Panc1 (cell line): Measurements from ENCODE around the gene RALGAPB. TPM values are rescaled to one million over a fixed set of nuclear protein-coding genes. Genes with fewer than 3 reads are reported as not detected.

Experiments
- ATAC-seq: fragments of 200-7000 bp; cut with Tn5 transposase; 2 replicates; pipeline ENCODE4 v1.9.1; 2020; ENCODE audit warnings: mild to moderate bottlenecking, moderate library complexity
- BruUV-seq: library from RNA; stranded (reverse); fragments of 400-500 nt; replicated peaks from 2 replicates; lab custom pipeline; 2021; lab: Mats Ljungman, UMichigan
- CTCF ChIA-PET: fragments of 300-600 bp; sonication (Branson Sonifier 250); formaldehyde crosslinking; loops from one replicate; lab custom pipeline; 2022; ENCODE audit warnings: antibody characterized with exemption; lab: Charles Lee
- POLR2A ChIA-PET: fragments of 300-600 bp; sonication (Branson Sonifier 250); formaldehyde crosslinking; loops from one replicate; lab custom pipeline; 2022; ENCODE audit warnings: antibody characterized with exemption; lab: Charles Lee
- DNase-seq: peaks from one replicate; pipeline ENCODE4 v3.0.0-alpha.2; 2010; ENCODE audit warnings: low read depth, low spot score
- H3K27ac ChIP-seq: 2 replicates; pipeline ENCODE4 v1.5.1; 2011; ENCODE audit warnings: mild to moderate bottlenecking, low read length, inconsistent platforms
- H3K27me3 ChIP-seq: fragments of 200-500 bp; sonication (Bioruptor generic); 2 replicates; pipeline ENCODE4 v1.6.0; 2014; ENCODE audit warnings: low read length, inconsistent platforms; ENCODE audit not compliant: control insufficient read depth, insufficient read depth
- H3K36me3 ChIP-seq: fragments of 200-500 bp; sonication (Bioruptor generic); 2 replicates; pipeline ENCODE4 v1.5.1; 2014; ENCODE audit warnings: inconsistent platforms, mild to moderate bottlenecking, low read length, moderate library complexity; ENCODE audit not compliant: control insufficient read depth, insufficient read depth
- H3K4me1 ChIP-seq: 2 replicates; pipeline ENCODE4 v1.5.1; 2011; ENCODE audit warnings: inconsistent platforms, mild to moderate bottlenecking, low read length, moderate library complexity; ENCODE audit not compliant: control insufficient read depth, insufficient read depth
- H3K4me3 ChIP-seq, 2 experiments: 2 replicates each; pipeline ENCODE4 v1.5.1; 2011 to 2012; ENCODE audit warnings: low read depth in 2 of 2, low read length in 2 of 2, mild to moderate bottlenecking in 2 of 2, inconsistent platforms in 1 of 2, moderate library complexity in 1 of 2
- H3K9me3 ChIP-seq: fragments of 200-500 bp; sonication (Bioruptor generic); 2 replicates; pipeline ENCODE4 v1.5.1; 2014; ENCODE audit warnings: low read depth, mild to moderate bottlenecking, inconsistent platforms, low read length, moderate library complexity; ENCODE audit not compliant: control insufficient read depth, insufficient read depth
- POLR2AphosphoS5 ChIP-seq: IDR thresholded peaks from 2 replicates; pipeline ENCODE4 v1.6.1; 2012; ENCODE audit warnings: mild to moderate bottlenecking, low read depth, low read length, moderate library complexity
- SIN3A ChIP-seq: IDR thresholded peaks from 2 replicates; pipeline ENCODE4 v1.6.1; 2012; ENCODE audit warnings: low read depth, mild to moderate bottlenecking, low read length, moderate library complexity, borderline replicate concordance; ENCODE audit not compliant: insufficient read depth
- TCF7L2 ChIP-seq: IDR thresholded peaks from 2 replicates; pipeline ENCODE4 v1.6.1; 2011; ENCODE audit warnings: mild to moderate bottlenecking, low read depth, low read length, inconsistent platforms
- in situ Hi-C: cut with HindIII; loops from 2 replicates; pipeline ENCODE4 v1.10.0; 2016; ENCODE audit warnings: low sequenced_read_pairs, low pct_unique_long_range_greater_than_20kb
- intact Hi-C: fragments of 100-400 bp; cut with micrococcal nuclease; formaldehyde crosslinking; loops from one replicate; pipeline ENCODE4 v1.10.0; 2022; ENCODE audit not compliant: unreplicated experiment
- total RNA-seq: library from RNA; stranded (reverse); gene quantifications from one replicate; pipeline ENCODE4 v1.2.1, GENCODE V29; 2021; ENCODE audit not compliant: unreplicated experiment
- TF ChIP-seq, protein P1 (sequence below): fragments of 450-650 bp; IDR thresholded peaks from 2 replicates; pipeline ENCODE4 v1.5.1; 2017; ENCODE audit warnings: mild to moderate bottlenecking
- TF ChIP-seq, protein P2 (sequence below), 2 experiments: IDR thresholded peaks; 2 replicates each; pipeline ENCODE4 v1.6.1; 2011 to 2012; ENCODE audit warnings: low read depth in 2 of 2, control low read depth in 1 of 2, low read length in 1 of 2, mild to moderate bottlenecking in 1 of 2, moderate library complexity in 1 of 2; ENCODE audit not compliant: insufficient read depth in 1 of 2

Gene RALGAPB
- total RNA-seq, 1 experiment from 2014 or later: 33.1 TPM

DNA sequence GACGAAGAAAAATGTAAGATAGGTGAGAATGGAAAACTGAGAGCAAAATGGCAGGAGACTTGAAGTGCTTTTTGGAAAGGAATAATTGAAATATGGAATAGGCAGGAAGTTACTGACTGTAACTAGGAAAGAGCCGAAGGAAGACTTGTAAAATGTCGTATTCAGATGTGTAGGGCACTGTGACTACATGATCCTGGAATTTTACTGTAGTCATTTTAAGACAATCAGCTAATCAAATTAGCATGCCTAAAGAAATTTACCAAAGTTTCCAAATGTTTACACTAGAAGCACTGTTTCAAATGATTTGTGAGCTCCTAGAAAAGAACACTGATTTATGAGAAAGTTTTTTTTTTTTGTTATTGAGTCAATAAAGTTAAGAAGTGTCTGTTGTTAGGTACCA, 87.1 kb downstream of the RALGAPB start:
- H3K9me3 ChIP-seq: no peaks in the 10 kb centered on the region
- ChIA-PET POLR2A (interaction anchor here (0.7 kb wide), 1 partner anchor 470 kb away, joined by 3 read pairs; no protein-coding TSS in a partner anchor), CTCF (no interaction called here)
- ATAC-seq (no peak), DNase-seq (no peak)
- intact Hi-C loops (no loop called here), in situ Hi-C loops (no loop called here)
- no peaks in the 10 kb centered on the region for H3K4me1 ChIP-seq
- TF ChIP-seq, protein P1, sequence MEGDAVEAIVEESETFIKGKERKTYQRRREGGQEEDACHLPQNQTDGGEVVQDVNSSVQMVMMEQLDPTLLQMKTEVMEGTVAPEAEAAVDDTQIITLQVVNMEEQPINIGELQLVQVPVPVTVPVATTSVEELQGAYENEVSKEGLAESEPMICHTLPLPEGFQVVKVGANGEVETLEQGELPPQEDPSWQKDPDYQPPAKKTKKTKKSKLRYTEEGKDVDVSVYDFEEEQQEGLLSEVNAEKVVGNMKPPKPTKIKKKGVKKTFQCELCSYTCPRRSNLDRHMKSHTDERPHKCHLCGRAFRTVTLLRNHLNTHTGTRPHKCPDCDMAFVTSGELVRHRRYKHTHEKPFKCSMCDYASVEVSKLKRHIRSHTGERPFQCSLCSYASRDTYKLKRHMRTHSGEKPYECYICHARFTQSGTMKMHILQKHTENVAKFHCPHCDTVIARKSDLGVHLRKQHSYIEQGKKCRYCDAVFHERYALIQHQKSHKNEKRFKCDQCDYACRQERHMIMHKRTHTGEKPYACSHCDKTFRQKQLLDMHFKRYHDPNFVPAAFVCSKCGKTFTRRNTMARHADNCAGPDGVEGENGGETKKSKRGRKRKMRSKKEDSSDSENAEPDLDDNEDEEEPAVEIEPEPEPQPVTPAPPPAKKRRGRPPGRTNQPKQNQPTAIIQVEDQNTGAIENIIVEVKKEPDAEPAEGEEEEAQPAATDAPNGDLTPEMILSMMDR: no peak
- TF ChIP-seq SIN3A: no peak
- no peak for TF ChIP-seq TCF7L2
- TF ChIP-seq, protein P2, sequence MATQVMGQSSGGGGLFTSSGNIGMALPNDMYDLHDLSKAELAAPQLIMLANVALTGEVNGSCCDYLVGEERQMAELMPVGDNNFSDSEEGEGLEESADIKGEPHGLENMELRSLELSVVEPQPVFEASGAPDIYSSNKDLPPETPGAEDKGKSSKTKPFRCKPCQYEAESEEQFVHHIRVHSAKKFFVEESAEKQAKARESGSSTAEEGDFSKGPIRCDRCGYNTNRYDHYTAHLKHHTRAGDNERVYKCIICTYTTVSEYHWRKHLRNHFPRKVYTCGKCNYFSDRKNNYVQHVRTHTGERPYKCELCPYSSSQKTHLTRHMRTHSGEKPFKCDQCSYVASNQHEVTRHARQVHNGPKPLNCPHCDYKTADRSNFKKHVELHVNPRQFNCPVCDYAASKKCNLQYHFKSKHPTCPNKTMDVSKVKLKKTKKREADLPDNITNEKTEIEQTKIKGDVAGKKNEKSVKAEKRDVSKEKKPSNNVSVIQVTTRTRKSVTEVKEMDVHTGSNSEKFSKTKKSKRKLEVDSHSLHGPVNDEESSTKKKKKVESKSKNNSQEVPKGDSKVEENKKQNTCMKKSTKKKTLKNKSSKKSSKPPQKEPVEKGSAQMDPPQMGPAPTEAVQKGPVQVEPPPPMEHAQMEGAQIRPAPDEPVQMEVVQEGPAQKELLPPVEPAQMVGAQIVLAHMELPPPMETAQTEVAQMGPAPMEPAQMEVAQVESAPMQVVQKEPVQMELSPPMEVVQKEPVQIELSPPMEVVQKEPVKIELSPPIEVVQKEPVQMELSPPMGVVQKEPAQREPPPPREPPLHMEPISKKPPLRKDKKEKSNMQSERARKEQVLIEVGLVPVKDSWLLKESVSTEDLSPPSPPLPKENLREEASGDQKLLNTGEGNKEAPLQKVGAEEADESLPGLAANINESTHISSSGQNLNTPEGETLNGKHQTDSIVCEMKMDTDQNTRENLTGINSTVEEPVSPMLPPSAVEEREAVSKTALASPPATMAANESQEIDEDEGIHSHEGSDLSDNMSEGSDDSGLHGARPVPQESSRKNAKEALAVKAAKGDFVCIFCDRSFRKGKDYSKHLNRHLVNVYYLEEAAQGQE (IDR thresholded peaks at IDR 0.05; ENCODE audit: insufficient read depth in 1 of 2, low read depth in 2 of 2, low read length in 1 of 2): no peak
- TF ChIP-seq POLR2AphosphoS5: no peak
- H3K36me3 ChIP-seq: peaks cover 20% of the 10 kb centered on the region
- H3K27ac ChIP-seq: no peak overlapping the region
- no TSS peak for BruUV-seq
- H3K4me3 ChIP-seq: no peak overlapping the region
- H3K27me3 ChIP-seq: no peaks in the 10 kb centered on the region

DNA sequence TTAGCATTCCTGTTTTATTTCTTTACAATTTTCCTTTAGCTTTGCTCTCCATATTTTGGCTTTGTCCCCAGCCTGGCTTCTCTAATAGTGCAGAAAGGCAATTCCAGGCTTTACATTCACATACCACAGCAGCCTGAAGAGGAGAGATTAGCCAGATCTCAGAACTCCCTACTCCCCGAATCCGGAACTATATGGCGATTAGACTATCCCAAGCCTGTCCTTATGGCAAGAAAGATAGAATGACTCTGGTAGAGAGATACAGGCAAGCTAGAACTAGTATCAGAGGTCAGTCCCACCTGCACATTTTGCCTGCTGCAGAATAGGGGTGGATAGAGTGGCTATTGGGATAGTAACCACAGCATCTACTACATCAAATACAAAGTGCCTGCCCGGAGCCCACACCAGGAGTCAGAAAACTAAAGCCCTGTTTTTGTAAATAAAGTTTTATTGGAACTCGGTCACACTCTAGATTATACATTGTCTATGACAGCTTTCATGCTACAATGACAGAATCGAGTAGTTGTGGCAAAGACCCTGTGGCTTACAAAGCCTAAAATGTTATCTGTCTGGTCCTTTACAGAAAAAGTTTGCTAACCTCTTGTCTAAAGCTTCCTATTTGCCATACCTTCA, 91.3 kb downstream of the RALGAPB start:
- Histone ChIP-seq H3K27ac (no peak overlapping the region), H3K36me3 (peaks cover 12% of the 10 kb centered on the region), H3K4me3 (no peak overlapping the region), H3K27me3 (no peaks in the 10 kb centered on the region), H3K9me3 (no peaks in the 10 kb centered on the region), H3K4me1 (no peaks in the 10 kb centered on the region)
- in situ Hi-C loops (no loop called here), intact Hi-C loops (no loop called here)
- DNase-seq (no peak), ATAC-seq (no peak)
- ChIA-PET POLR2A (no interaction called here), CTCF (no interaction called here)
- TF ChIP-seq, protein P2 (IDR thresholded peaks at IDR 0.05; ENCODE audit: insufficient read depth in 1 of 2, low read depth in 2 of 2, low read length in 1 of 2): no peak
- TF ChIP-seq SIN3A (no peak), TCF7L2 (no peak), POLR2AphosphoS5 (no peak)
- TF ChIP-seq, protein P1: no peak
- no TSS peak for BruUV-seq
